ENCODE data around the gene SMIM10L1.

Gene SMIM10L1

DNA sequence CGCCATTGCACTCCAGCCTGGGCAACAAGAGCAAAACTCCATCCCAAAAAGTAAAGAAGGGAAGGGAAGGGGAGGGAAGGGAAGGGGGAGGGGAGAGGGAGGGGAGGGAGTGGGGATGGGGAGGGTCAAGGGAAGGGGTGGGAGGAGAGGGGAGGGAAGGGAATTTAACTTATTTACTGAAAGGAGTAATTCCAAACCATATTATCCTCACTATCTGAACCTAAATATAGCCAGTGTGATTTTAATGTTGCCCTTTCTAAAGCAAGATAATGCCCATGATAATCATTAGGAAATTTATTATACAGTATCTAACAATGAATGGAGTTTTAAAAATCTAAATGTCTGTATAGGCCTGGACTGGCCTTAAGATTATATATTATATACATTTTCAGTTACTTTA lies 7.3 kb downstream of the SMIM10L1 start:
- Histone ChIP-seq H3K27me3 (ENCODE audit: control insufficient read depth in 2 of 2, insufficient read depth in 2 of 2, low read length in 2 of 2) (no peaks in the 10 kb centered on the region), H3K36me3 (ENCODE audit: control insufficient read depth in 2 of 2, insufficient read depth in 2 of 2, low read length in 2 of 2) (no peaks in the 10 kb centered on the region)

DNA sequence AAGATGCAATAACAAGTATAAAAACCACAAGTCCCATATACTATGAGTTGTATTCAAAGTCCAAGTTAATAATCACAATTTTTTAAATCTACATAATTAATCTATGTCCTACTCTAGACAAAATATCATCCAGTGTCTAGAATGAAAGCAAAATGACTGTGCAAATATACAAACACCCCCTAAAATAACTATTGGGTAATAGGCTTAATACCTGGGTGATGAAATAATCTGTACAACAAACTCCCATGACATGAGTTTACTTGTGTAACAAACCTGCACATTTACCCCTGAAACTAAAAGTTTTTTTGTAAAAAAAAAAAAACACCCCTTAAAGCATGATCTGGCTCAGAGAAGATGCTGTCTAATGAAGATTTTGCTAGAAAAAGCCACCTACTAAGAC lies 11.5 kb downstream of the SMIM10L1 start:
- H3K4me3 ChIP-seq (ENCODE audit: low read length in 2 of 2), result no peak overlapping the region
- H3K4me1 ChIP-seq (ENCODE audit: control insufficient read depth in 2 of 2, insufficient read depth in 2 of 2, low read length in 2 of 2), result no peaks in the 10 kb centered on the region
- no peak overlapping the region for H3K9ac ChIP-seq (ENCODE audit: low read depth in 1 of 2, low read length in 2 of 2)
- no peak overlapping the region for H3K27ac ChIP-seq (ENCODE audit: low read depth in 2 of 2, low read length in 2 of 2)
- no peaks in the 10 kb centered on the region for H3K36me3 ChIP-seq (ENCODE audit: control insufficient read depth in 2 of 2, insufficient read depth in 2 of 2, low read length in 2 of 2)
- H3K9me3 ChIP-seq (ENCODE audit: control insufficient read depth in 2 of 2, low read length in 2 of 2), result no peaks in the 10 kb centered on the region
- H3K27me3 ChIP-seq (ENCODE audit: control insufficient read depth in 2 of 2, insufficient read depth in 2 of 2, low read length in 2 of 2), result no peaks in the 10 kb centered on the region

More for the DNA sequence above, 7.3 kb downstream of the SMIM10L1 start:
- H3K4me1 ChIP-seq (ENCODE audit: control insufficient read depth in 2 of 2, insufficient read depth in 2 of 2, low read length in 2 of 2), result no peaks in the 10 kb centered on the region
- no peaks in the 10 kb centered on the region for H3K9me3 ChIP-seq (ENCODE audit: control insufficient read depth in 2 of 2, low read length in 2 of 2)
- no peak overlapping the region for H3K4me3 ChIP-seq (ENCODE audit: low read length in 2 of 2)
- no peak overlapping the region for H3K27ac ChIP-seq (ENCODE audit: low read depth in 2 of 2, low read length in 2 of 2)
- no peak overlapping the region for H3K9ac ChIP-seq (ENCODE audit: low read depth in 1 of 2, low read length in 2 of 2)

GRCh38 chr12:11183011-11183410 lies 12.0 kb downstream of the SMIM10L1 start:
- Histone ChIP-seq H3K27ac (ENCODE audit: low read depth in 2 of 2, low read length in 2 of 2) (no peak overlapping the region), H3K9me3 (ENCODE audit: control insufficient read depth in 2 of 2, low read length in 2 of 2) (no peaks in the 10 kb centered on the region), H3K4me1 (ENCODE audit: control insufficient read depth in 2 of 2, insufficient read depth in 2 of 2, low read length in 2 of 2) (no peaks in the 10 kb centered on the region), H3K4me3 (ENCODE audit: low read length in 2 of 2) (no peak overlapping the region), H3K36me3 (ENCODE audit: control insufficient read depth in 2 of 2, insufficient read depth in 2 of 2, low read length in 2 of 2) (no peaks in the 10 kb centered on the region), H3K27me3 (ENCODE audit: control insufficient read depth in 2 of 2, insufficient read depth in 2 of 2, low read length in 2 of 2) (no peaks in the 10 kb centered on the region), H3K9ac (ENCODE audit: low read depth in 1 of 2, low read length in 2 of 2) (no peak overlapping the region)

DNA sequence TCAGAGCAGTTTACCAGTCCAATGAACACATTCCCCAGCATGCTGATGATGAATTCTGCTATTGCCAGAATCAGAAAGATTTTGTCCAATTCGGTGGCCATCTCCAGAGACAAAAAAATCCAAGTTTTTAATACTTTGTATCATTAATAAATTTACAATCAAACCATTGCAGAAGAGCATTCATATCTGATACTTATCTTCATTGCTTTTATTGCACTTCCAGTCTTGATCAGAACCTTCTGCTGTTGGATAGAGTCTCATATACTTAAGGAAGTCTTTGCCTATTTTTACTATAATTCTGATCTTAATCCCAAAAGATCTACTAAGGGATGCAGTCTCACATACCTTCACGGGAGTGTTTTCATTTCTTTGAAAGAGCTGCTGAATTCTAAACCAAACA lies 15.8 kb downstream of the SMIM10L1 start, which contains the start of gene TAS2R42:
TSS of gene TAS2R42 (minus strand) at position 101 of the 400 bp plus-strand sequence. CDS start at position 101, 0 bp downstream.
- H3K9me3 ChIP-seq (ENCODE audit: control insufficient read depth in 2 of 2, low read length in 2 of 2), result no peaks in the 10 kb centered on the region
- no peaks in the 10 kb centered on the region for H3K36me3 ChIP-seq (ENCODE audit: control insufficient read depth in 2 of 2, insufficient read depth in 2 of 2, low read length in 2 of 2)
- no peaks in the 10 kb centered on the region for H3K27me3 ChIP-seq (ENCODE audit: control insufficient read depth in 2 of 2, insufficient read depth in 2 of 2, low read length in 2 of 2)
- H3K4me1 ChIP-seq (ENCODE audit: control insufficient read depth in 2 of 2, insufficient read depth in 2 of 2, low read length in 2 of 2), result no peaks in the 10 kb centered on the region
- H3K27ac ChIP-seq (ENCODE audit: low read depth in 2 of 2, low read length in 2 of 2), result no peak within 1 kb of the TSS
- H3K9ac ChIP-seq (ENCODE audit: low read depth in 1 of 2, low read length in 2 of 2), result no peak within 1 kb of the TSS
- H3K4me3 ChIP-seq (ENCODE audit: low read length in 2 of 2), result no peak within 1 kb of the TSS

GRCh38 chr12:11202811-11203210 lies 31.8 kb downstream of the SMIM10L1 start:
- no peak overlapping the region for H3K9ac ChIP-seq (ENCODE audit: low read depth in 1 of 2, low read length in 2 of 2)
- H3K36me3 ChIP-seq (ENCODE audit: control insufficient read depth in 2 of 2, insufficient read depth in 2 of 2, low read length in 2 of 2), result no peaks in the 10 kb centered on the region
- no peak overlapping the region for H3K27ac ChIP-seq (ENCODE audit: low read depth in 2 of 2, low read length in 2 of 2)
- no peaks in the 10 kb centered on the region for H3K9me3 ChIP-seq (ENCODE audit: control insufficient read depth in 2 of 2, low read length in 2 of 2)
- H3K27me3 ChIP-seq (ENCODE audit: control insufficient read depth in 2 of 2, insufficient read depth in 2 of 2, low read length in 2 of 2), result no peaks in the 10 kb centered on the region
- H3K4me3 ChIP-seq (ENCODE audit: low read length in 2 of 2), result no peak overlapping the region
- H3K4me1 ChIP-seq (ENCODE audit: control insufficient read depth in 2 of 2, insufficient read depth in 2 of 2, low read length in 2 of 2), result no peaks in the 10 kb centered on the region

DNA sequence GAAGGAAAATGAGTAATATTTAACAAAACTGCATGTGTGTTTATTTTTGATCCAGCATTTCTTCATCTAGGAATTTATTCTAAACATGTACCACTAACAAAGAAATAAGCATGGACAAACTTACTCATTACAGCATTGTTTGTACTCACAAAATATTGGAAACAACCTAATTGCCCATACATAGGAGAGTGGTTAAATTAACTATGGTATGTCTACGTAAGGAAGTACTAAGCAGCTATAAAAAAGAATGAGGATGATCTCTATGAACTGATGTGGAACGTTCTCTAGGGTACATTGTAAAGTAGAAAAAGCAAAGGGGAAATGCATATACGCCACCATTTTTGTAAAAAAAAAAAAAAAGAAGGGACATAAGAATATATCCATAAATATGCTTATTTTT lies 33.2 kb downstream of the SMIM10L1 start:
- Histone ChIP-seq H3K36me3 (ENCODE audit: control insufficient read depth in 2 of 2, insufficient read depth in 2 of 2, low read length in 2 of 2) (no peaks in the 10 kb centered on the region), H3K9me3 (ENCODE audit: control insufficient read depth in 2 of 2, low read length in 2 of 2) (no peaks in the 10 kb centered on the region), H3K4me1 (ENCODE audit: control insufficient read depth in 2 of 2, insufficient read depth in 2 of 2, low read length in 2 of 2) (no peaks in the 10 kb centered on the region), H3K27me3 (ENCODE audit: control insufficient read depth in 2 of 2, insufficient read depth in 2 of 2, low read length in 2 of 2) (no peaks in the 10 kb centered on the region), H3K9ac (ENCODE audit: low read depth in 1 of 2, low read length in 2 of 2) (no peak overlapping the region), H3K4me3 (ENCODE audit: low read length in 2 of 2) (no peak overlapping the region), H3K27ac (ENCODE audit: low read depth in 2 of 2, low read length in 2 of 2) (no peak overlapping the region)

- Histone ChIP-seq H3K27me3 (ENCODE audit: control insufficient read depth in 2 of 2, insufficient read depth in 2 of 2, low read length in 2 of 2) (no peaks in the 10 kb centered on the region), H3K4me3 (ENCODE audit: low read length in 2 of 2) (no peak overlapping the region), H3K9ac (ENCODE audit: low read depth in 1 of 2, low read length in 2 of 2) (no peak overlapping the region), H3K36me3 (ENCODE audit: control insufficient read depth in 2 of 2, insufficient read depth in 2 of 2, low read length in 2 of 2) (no peaks in the 10 kb centered on the region), H3K4me1 (ENCODE audit: control insufficient read depth in 2 of 2, insufficient read depth in 2 of 2, low read length in 2 of 2) (no peaks in the 10 kb centered on the region), H3K27ac (ENCODE audit: low read depth in 2 of 2, low read length in 2 of 2) (no peak overlapping the region), H3K9me3 (ENCODE audit: control insufficient read depth in 2 of 2, low read length in 2 of 2) (no peaks in the 10 kb centered on the region)
Observed at GRCh38 chr12:11209113-11209512, 38.1 kb downstream of the SMIM10L1 start.
